ENCODE results near the gene ETV2.
"Not testable (repeated sequence)": the region's sequence is repeated elsewhere in the genome, so short reads cannot be mapped to it uniquely, and the experiment has no call there.

ETV2 gene

GRCh38 chr19:35641515-35642151 lies at the start of gene ETV2:
Gene ETV2, plus strand, starts transcription at chr19:35641745. Its CDS starts 716 bp downstream, at chr19:35642461.
- TF ChIP-seq, protein P1, sequence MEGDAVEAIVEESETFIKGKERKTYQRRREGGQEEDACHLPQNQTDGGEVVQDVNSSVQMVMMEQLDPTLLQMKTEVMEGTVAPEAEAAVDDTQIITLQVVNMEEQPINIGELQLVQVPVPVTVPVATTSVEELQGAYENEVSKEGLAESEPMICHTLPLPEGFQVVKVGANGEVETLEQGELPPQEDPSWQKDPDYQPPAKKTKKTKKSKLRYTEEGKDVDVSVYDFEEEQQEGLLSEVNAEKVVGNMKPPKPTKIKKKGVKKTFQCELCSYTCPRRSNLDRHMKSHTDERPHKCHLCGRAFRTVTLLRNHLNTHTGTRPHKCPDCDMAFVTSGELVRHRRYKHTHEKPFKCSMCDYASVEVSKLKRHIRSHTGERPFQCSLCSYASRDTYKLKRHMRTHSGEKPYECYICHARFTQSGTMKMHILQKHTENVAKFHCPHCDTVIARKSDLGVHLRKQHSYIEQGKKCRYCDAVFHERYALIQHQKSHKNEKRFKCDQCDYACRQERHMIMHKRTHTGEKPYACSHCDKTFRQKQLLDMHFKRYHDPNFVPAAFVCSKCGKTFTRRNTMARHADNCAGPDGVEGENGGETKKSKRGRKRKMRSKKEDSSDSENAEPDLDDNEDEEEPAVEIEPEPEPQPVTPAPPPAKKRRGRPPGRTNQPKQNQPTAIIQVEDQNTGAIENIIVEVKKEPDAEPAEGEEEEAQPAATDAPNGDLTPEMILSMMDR (IDR thresholded peaks at IDR 0.05; ENCODE audit: borderline replicate concordance, insufficient read depth, low read depth, low read length): no peak
- H3K4me3 ChIP-seq (ENCODE audit: low read depth, low read length): no peak within 1 kb of the TSS

- TF ChIP-seq, protein P1 (IDR thresholded peaks at IDR 0.05; ENCODE audit: borderline replicate concordance, insufficient read depth, low read depth, low read length): peak; percentile 61
- no peak overlapping the region for H3K4me3 ChIP-seq (ENCODE audit: low read depth, low read length)
These were observed 49.3 kb upstream of the ETV2 start for GRCh38 chr19:35592226-35592625.

DNA sequence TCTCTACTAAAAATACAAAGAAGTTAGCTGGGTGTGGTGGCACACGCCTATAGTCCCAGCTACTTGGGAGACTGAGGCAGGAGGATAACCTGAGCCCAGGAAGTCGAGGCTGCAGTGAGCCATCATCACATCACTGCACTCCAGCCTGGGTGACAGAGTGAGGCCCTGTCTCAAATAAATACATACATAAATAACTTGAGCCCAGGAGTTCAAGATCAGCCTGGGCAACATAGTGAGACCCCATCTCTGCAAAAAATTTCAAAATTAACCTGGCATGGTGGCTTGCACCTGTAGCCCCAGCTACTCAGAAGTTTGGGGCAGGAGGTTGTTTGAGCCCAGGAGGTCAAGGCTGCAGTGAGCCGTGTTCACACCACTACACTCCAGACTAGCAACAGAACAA lies 46.5 kb upstream of the ETV2 start:
- H3K4me3 ChIP-seq (ENCODE audit: low read depth, low read length): not testable (repeated sequence)

GRCh38 chr19:35595928-35596327 lies 45.6 kb upstream of the ETV2 start:
- TF ChIP-seq, protein P1 (IDR thresholded peaks at IDR 0.05; ENCODE audit: borderline replicate concordance, insufficient read depth, low read depth, low read length): no peak
- H3K4me3 ChIP-seq (ENCODE audit: low read depth, low read length): no peak overlapping the region

DNA sequence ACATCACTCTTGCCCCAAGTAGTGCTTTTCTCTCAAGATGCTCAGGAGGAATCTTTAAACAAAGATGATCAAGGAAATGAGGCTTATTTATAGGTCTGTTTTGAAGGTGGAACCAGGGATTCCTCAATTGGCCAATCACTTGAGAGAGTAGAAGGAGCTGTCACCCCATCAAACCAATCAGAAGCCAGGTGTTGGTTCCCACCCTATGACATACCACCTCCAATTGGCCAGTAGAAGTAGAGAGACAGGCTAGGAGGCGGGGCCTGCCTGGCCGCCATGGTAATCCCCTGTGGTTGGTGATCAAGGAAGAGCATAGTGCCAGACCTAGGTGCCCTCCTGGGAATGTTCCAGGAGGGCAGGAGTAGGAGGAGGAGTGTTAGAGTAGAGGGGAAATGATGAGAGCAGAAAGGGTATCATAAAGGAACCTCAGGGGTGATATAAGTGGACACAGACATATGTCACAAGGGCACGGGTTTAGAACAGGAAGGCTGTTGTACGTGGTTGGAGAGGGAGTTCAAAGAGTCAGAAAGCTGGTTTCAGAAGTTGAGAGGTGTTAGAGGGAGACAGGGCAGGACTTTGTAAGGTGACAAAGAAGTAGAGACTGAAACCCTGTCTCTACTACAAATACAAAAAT lies 45.1 kb upstream of the ETV2 start:
- TF ChIP-seq, protein P1 (IDR thresholded peaks at IDR 0.05; ENCODE audit: borderline replicate concordance, insufficient read depth, low read depth, low read length): no peak
- H3K4me3 ChIP-seq (ENCODE audit: low read depth, low read length): no peak overlapping the region

GRCh38 chr19:35601971-35602370 lies 39.6 kb upstream of the ETV2 start:
- no peak overlapping the region for H3K4me3 ChIP-seq (ENCODE audit: low read depth, low read length)
- TF ChIP-seq, protein P1 (IDR thresholded peaks at IDR 0.05; ENCODE audit: borderline replicate concordance, insufficient read depth, low read depth, low read length): no peak

GRCh38 chr19:35604436-35604835 lies 37.1 kb upstream of the ETV2 start:
- H3K4me3 ChIP-seq (ENCODE audit: low read depth, low read length): not testable (repeated sequence)

GRCh38 chr19:35607170-35607569 lies 34.4 kb upstream of the ETV2 start:
- H3K4me3 ChIP-seq (ENCODE audit: low read depth, low read length): not testable (repeated sequence)

GRCh38 chr19:35607661-35608060 lies 33.9 kb upstream of the ETV2 start:
- TF ChIP-seq, protein P1 (IDR thresholded peaks at IDR 0.05; ENCODE audit: borderline replicate concordance, insufficient read depth, low read depth, low read length): no peak
- H3K4me3 ChIP-seq (ENCODE audit: low read depth, low read length): no peak overlapping the region

Measured in GM12875 (cell line).